HG02870 (cell line): ENCODE data around the gene KCNMB4.

ENCODE experiments used
- ATAC-seq: cut with Tn5 transposase; IDR thresholded peaks from one replicate; pipeline ENCODE4 v1.9.1; 2021; ENCODE audit warnings: mild to moderate bottlenecking, moderate library complexity; ENCODE audit not compliant: unreplicated experiment

The KCNMB4 gene, protein sequence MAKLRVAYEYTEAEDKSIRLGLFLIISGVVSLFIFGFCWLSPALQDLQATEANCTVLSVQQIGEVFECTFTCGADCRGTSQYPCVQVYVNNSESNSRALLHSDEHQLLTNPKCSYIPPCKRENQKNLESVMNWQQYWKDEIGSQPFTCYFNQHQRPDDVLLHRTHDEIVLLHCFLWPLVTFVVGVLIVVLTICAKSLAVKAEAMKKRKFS

GRCh38 chr12:70365648-70366518 lies at the start of gene KCNMB4:
Gene KCNMB4 (plus strand): TSS chr12:70366290. CDS start chr12:70366735, 445 bp downstream.
- peak; percentile 81 for ATAC-seq

- peak; percentile 96 for ATAC-seq
Observed at GRCh38 chr12:70317781-70318180, 48.3 kb upstream of the KCNMB4 start.

DNA sequence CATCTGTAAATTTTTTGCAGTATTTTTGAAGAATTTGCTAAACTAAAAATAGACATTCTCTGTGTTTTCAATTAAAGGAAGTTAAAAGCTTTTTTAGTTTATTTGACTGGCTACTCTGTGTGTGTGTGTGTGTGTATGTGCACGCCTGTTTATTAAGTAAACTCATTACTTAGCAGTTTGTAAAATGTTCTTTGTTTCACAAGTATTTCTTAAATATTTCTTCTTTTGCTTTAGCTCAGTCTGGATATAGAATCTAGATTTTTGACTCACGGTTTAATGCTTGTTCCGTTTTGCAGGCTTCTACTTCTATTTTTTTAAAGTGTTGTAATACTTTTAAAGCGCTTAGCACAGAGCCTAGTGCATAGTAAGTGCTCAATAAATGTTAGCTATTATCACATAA lies 46.5 kb upstream of the KCNMB4 start:
- ATAC-seq, result no peak

DNA sequence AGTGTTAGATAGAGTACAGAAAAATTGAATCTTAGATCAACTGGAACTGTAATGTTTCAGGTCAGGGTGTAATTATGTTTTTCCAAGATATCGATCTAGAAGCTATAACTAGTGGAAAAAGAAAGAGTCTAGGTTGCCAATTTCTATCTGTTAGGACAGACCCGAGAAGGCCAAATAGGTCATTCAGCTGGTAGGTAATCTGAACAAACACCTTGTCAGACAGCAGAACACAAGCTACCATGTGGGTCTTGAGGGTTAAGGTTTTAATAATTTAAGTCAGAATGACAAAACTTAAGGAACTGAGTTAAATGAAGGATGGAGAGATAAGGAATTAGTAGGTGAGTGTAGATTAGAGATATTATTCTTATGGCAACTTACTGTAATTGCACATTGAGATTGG lies 44.9 kb upstream of the KCNMB4 start:
- ATAC-seq, result no peak

DNA sequence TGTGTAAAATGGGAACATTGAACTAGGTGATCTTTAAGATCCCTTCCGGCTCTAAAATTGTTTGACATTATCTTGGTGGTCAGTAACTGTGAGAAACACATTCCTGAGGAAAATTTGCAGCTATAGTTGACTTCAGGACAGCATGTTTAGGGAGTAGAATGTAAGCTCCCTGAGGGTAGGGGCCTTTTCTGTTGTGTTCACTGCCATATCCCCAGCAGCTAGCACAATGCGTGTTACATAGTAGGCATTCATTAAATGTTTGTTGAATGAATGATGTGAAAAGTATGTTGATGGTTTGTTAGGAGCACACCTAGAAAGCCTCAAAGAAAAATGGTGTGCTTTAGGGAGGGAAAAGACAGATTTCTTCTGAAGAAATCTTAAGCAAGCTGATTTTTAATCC lies 38.5 kb upstream of the KCNMB4 start:
- no peak for ATAC-seq

DNA sequence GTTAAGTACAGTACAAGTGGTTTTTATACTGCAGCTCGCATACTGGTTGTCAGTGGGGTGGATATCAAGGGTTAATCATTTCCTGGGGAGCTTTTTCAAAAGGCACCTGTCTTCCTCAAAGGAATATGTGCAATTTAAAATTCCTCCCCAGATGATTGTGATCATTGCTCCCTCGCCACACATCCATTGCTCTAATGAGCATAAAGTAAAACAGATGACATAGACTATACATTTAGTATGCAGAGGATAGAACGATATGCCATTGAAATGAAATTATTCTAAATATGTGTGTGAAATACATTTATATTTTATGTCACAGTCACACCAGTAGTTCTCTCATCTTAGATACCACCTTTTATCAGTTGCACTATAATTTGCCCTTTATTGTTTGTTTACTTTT lies 36.4 kb upstream of the KCNMB4 start:
- no peak for ATAC-seq

GRCh38 chr12:70330158-70330557 lies 35.9 kb upstream of the KCNMB4 start:
- ATAC-seq, result no peak

- no peak for ATAC-seq
Observed at GRCh38 chr12:70332236-70332635, 33.9 kb upstream of the KCNMB4 start.

- no peak for ATAC-seq
Observed at GRCh38 chr12:70334742-70335141, 31.3 kb upstream of the KCNMB4 start.

DNA sequence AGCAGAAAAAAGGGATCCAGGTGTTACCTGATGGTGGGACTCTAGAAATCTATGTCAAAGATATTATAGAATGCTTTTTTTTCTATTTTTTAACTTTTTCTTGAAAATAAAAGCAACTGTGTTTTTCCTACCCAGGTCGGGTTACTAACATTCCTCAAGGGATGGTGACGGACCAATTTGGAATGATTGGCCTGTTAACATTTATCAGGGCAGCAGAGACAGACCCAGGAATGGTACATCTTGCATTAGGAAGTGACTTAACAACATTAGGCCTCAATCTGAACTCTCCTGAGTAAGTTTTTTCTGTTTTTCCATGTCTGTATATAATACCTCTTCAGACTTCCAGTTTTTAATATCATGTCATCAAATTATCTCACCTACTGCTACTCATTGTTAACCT lies 27.6 kb upstream of the KCNMB4 start:
- no peak for ATAC-seq

DNA sequence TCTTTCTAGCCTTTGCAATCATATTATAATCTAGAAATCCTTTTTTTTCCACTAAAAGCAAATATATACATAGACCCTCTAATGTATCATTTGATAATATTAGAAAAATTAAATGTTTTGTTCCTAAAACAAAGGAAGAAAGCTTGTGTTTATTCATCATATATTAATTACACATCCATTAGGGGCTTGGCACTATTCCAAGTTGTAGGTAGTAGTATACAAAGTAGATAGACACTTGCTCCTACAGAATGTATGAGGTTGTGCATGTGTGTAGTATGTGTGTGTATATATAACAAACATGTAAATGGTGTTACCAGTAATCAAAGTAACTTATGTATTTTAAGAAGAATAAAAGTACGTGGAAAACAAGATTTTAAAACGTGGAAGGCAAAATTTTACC lies 15.0 kb upstream of the KCNMB4 start:
- ATAC-seq, result no peak

DNA sequence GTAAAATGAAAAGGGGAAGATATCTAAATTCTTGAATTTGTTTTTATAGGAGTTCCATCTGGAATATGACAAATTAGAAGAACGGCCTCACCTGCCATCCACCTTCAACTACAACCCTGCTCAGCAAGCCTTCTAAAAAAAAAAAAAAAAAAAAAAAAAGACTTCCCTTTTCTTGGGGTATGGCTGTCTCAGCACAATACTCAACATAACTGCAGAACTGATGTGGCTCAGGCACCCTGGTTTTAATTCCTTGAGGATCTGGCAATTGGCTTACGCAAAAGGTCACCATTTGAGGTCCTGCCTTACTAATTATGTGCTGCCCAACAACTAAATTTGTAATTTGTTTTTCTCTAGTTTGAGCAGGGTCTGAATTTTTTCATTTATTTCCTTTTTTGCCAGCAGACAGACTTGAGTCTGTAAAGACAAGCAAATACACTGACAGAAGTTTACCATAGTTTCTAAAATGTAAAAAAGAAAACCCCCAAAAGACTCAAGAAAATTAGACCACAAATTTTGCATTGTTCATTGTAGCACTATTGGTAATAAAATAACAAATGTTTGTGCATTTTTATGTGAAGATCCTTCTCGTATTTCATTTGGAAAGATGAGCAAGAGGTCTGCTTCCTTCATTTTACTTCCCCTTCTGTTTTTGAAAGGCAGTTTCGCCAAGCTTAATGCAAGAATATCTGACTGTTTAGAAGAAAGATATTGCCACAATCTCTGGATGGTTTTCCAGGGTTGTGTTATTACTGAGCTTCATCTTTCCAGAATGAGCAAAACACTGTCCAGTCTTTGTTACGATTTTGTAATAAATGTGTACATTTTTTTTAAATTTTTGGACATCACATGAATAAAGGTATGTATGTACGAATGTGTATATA lies 12.1 kb upstream of the KCNMB4 start:
- no peak for ATAC-seq

GRCh38 chr12:70354787-70355186 lies 11.3 kb upstream of the KCNMB4 start:
- no peak for ATAC-seq

DNA sequence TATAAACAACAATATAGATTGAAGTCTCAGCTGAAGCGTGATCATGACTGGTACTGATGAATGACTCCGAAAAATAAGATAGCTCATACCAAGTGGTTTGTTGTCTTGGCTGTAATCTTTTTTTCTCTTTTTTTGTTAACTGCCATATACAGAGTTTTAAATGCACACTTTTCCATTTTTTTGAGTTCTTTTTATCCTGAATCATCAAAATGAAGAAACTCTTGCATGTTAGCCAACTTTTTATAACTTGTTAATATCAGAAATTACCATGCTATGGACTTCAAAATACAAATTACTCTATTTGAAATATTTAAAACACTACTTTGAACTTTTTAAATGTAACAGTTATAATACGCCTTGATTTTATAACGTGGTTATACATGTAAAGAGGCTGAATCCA lies 10.1 kb upstream of the KCNMB4 start:
- no peak for ATAC-seq

- ATAC-seq, result no peak
Observed at GRCh38 chr12:70359458-70360197, 6.5 kb upstream of the KCNMB4 start.

GRCh38 chr12:70360218-70360617 lies 5.9 kb upstream of the KCNMB4 start:
- ATAC-seq, result no peak

GRCh38 chr12:70364695-70365397 lies 1.2 kb upstream of the KCNMB4 start:
- ATAC-seq, result no peak

- no peak for ATAC-seq
Observed at GRCh38 chr12:70365398-70365647, 767 bp upstream of the KCNMB4 start.

GRCh38 chr12:70366581-70367257 lies 629 bp downstream of the KCNMB4 start:
- peak; percentile 45 for ATAC-seq
